Cardiac fibroblast (primary cell): ENCODE data around the gene SLC4A1.

Experiments
- DNase-seq, 2 donors: peaks; one replicate each; pipeline versions ENCODE4 v3.0.0 to v3.0.0-alpha.2; 2010; ENCODE audit warnings: low read depth in 2 of 2
- H3K4me3 ChIP-seq, 2 donors: replicated peaks in 1 of 2; 1 replicate in 1 of 2; 2 replicates in 1 of 2; pipeline ENCODE4 v1.5.1; 2011; ENCODE audit warnings: low read depth in 2 of 2, low read length in 2 of 2, mild to moderate bottlenecking in 2 of 2, moderate library complexity in 1 of 2
- TF ChIP-seq, protein P1 (sequence below): IDR thresholded peaks from one replicate; pipeline ENCODE4 v1.5.1; 2011; ENCODE audit warnings: low read depth, mild to moderate bottlenecking, low read length, inconsistent platforms

The SLC4A1 gene

DNA sequence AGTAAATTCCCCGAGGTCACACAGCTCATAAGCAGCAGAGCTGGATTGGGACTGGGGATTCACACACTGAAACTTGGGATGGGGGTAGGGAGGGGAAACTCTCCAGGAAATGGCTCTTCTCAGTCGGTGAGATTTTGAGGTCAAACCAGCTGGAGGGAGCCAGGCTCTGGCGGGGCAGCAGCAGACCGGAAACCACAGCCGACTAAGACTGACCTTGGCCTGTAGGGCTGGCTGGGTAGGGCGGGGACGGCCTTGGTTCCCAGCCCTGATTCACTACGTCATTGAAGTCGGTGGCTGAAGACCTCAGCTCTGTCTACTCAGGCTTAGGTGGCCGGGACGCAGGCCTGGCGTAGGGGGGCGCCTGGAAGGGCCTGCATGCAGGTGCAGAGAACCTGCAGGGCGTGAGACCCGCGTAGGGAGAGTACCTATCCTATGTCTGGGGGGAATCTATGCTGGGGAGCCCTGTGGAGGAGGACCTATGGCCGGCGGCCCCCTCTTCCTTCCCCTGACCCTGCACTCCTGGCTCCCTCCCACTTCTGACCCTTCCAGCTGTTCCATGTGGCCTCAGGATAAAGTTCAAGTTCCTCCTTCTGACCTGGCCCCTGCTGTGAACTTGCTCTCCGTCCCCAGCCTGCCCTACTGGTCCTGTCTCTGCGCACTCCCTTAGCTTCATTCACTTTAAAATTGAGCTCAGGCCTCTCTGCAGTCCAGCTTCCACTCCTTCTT, 11.9 kb upstream of the SLC4A1 start:
- H3K4me3 ChIP-seq, result no peak overlapping the region
- TF ChIP-seq, protein P1, sequence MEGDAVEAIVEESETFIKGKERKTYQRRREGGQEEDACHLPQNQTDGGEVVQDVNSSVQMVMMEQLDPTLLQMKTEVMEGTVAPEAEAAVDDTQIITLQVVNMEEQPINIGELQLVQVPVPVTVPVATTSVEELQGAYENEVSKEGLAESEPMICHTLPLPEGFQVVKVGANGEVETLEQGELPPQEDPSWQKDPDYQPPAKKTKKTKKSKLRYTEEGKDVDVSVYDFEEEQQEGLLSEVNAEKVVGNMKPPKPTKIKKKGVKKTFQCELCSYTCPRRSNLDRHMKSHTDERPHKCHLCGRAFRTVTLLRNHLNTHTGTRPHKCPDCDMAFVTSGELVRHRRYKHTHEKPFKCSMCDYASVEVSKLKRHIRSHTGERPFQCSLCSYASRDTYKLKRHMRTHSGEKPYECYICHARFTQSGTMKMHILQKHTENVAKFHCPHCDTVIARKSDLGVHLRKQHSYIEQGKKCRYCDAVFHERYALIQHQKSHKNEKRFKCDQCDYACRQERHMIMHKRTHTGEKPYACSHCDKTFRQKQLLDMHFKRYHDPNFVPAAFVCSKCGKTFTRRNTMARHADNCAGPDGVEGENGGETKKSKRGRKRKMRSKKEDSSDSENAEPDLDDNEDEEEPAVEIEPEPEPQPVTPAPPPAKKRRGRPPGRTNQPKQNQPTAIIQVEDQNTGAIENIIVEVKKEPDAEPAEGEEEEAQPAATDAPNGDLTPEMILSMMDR, result no peak
- peak; percentile 88 to 96 for DNase-seq

DNA sequence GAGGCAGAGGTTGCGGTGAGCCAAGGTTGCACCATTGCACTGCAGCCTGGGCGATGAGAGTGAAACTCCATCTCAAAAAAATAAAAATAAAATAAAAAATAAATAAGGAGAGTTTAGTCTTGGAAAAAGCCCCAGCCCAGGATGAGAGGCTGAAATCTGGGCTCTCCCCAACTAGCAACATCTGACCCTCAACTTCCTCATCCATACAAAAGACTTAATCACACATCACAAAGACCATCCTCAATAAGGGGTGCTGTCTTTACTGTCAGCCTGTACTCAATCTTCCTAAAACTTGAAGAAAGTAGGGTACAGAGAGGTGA, 11.4 kb upstream of the SLC4A1 start:
- no peak for DNase-seq
- TF ChIP-seq, protein P1, result no peak
- H3K4me3 ChIP-seq, result no peak overlapping the region

DNA sequence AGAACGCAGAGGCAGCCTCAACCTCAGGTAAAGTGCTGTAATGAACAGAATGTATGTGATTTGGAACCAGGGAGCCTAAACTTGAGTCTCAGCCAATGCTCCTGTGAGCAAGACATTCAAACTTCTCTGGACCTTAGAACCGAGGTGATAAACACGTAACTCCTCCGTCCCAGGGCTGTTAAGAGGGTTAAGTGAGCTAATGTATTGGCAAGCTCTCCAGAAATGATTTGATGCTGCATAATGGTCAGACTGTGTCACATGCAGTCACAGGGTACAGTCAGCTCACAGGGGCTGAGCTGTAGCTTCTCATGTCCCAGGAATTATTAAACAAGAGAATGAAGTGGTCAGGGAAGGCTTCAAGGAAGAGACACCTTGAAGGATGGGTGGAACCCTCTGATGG, 10.0 kb upstream of the SLC4A1 start:
- H3K4me3 ChIP-seq, result no peak overlapping the region
- DNase-seq, result peak; percentile 8 to 72
- TF ChIP-seq, protein P1, result no peak

DNA sequence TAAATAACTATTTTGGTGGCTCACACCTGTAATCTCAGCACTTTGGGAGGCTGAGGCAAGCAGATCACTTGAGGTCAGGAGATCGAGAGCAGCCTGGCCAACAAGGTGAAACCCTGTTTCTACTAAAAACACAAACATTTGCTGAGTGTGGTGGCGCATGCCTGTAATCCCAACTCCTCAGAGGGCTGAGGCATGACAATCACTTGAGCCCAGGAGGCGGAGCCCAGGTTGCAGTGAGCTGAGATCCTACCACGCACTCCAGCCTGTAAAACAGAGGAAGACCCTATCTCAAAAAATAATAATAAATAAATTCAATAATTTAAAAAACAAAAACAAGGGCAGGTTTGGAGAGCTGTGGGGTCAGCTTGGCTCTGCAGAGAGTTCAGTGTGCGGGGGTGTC, 5.7 kb upstream of the SLC4A1 start:
- DNase-seq, result no peak
- H3K4me3 ChIP-seq, result no peak overlapping the region
- TF ChIP-seq, protein P1, result no peak

DNA sequence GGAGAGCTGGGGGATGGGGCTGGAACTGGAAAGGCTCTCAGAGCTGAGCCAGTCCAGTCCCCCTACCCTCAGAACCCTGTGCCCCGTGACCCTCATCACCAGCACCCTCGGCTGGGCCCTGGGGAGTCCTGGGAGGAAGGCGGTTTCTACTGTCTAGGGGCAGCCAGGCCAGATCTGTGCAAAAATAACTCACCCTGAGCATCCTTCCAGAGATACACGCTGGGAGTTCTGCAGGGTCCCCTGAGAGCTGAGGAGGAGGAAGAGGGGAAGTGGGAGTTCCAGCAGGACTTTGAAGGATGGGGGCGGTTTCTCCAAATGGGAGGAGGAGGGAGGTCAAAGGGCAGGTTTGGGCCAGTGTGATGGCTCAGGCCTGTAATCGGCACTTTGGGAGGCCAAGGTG, 5.0 kb upstream of the SLC4A1 start:
- no peak overlapping the region for H3K4me3 ChIP-seq
- no peak for DNase-seq
- TF ChIP-seq, protein P1, result no peak

DNA sequence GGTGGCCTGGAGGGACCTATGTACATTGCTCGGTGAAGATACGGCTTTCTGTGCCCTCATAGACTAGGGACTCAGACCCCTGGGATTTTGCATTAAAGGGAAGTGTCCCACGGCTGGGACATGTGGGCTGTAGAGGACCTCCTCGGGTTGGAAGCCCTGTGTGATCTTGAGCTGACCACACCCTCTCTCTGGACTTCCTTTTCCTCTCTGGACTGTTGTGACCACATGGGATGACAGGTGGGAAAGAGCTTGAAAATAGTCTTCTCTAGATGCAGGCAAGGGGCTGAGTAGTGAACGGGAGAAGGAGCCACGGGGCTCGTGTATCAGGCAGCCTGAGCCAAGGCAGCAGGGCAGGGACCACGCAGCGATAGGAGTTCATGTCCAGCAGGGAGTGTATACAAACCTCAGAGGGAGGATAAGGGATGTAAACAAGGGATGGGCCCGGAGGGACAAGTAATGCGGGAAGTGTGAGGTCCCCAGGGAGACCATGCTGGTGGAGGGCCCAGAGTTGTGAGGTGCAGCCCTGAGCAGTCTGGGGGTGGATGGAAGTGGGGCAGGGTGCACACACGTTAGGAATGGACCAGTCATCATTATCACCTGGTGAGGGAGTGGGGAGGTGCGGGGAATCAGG, 4.5 kb upstream of the SLC4A1 start:
- DNase-seq, result no peak
- no peak overlapping the region for H3K4me3 ChIP-seq
- TF ChIP-seq, protein P1, result no peak
